ENCODE measurements around the gene RAB5A.

DNA sequence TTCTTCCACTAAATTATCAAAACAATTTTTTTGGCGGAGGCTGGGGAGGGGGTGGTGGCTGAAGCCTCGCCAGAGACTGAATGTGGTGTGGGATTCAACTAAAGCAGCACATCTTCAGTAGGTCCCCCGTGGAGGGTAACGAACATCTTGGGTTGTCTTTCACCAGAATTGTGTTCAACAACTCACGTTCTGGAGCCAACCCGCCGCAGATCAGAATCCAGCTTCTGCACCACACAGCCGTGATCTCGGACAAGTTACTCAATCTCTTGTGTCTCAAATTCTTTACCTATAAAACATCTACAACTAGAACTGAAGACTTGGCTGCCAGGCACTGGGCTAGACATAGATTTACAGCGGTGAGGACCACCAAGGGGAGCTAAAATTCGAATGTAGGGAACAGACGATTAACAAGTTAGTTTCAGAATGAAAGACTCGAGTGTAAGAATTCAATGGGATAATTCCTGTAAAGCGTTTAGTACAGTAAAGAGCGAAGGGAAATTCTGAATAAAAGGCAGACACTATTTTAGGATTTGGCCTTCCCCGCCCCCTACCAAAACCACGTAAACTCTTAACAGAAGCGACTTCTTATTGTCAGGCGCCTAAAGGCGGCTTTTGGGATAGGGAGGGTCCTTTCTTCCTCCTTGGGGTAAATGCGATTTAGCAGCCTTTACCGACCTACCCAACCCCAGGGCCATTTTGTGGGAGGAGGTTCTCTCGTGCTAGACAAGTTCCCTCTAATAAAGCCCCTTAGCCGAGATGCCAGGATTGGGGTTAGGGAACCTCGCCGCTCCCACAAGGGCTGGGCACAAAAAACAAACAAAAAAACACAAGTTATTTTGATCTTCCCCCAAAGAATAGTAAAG is 697 bp upstream of the RAB5A start:
- TF ChIP-seq EZH2phosphoT487 (IDR thresholded peaks at IDR 0.05; ENCODE audit: borderline replicate concordance, low read length), result no peak
- TF ChIP-seq, protein P1, sequence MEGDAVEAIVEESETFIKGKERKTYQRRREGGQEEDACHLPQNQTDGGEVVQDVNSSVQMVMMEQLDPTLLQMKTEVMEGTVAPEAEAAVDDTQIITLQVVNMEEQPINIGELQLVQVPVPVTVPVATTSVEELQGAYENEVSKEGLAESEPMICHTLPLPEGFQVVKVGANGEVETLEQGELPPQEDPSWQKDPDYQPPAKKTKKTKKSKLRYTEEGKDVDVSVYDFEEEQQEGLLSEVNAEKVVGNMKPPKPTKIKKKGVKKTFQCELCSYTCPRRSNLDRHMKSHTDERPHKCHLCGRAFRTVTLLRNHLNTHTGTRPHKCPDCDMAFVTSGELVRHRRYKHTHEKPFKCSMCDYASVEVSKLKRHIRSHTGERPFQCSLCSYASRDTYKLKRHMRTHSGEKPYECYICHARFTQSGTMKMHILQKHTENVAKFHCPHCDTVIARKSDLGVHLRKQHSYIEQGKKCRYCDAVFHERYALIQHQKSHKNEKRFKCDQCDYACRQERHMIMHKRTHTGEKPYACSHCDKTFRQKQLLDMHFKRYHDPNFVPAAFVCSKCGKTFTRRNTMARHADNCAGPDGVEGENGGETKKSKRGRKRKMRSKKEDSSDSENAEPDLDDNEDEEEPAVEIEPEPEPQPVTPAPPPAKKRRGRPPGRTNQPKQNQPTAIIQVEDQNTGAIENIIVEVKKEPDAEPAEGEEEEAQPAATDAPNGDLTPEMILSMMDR (conservative IDR thresholded peaks at IDR 0.05; ENCODE audit: low read depth, low read length), result no peak
- TF ChIP-seq EZH2 (IDR thresholded peaks at IDR 0.05; ENCODE audit: low read length, unreplicated experiment), result no peak

Measured in PC-3 (cell line).